GM18868 (cell line): ENCODE data around the gene CYB5B.
"Not testable (repeated sequence)": the region's sequence is repeated elsewhere in the genome, so short reads cannot be mapped to it uniquely, and the experiment has no call there.

Experiments
- ATAC-seq: cut with Tn5 transposase; IDR thresholded peaks from one replicate; pipeline ENCODE4 v1.9.1; 2021; ENCODE audit warnings: mild to moderate bottlenecking, moderate library complexity; ENCODE audit not compliant: unreplicated experiment

CYB5B gene

DNA sequence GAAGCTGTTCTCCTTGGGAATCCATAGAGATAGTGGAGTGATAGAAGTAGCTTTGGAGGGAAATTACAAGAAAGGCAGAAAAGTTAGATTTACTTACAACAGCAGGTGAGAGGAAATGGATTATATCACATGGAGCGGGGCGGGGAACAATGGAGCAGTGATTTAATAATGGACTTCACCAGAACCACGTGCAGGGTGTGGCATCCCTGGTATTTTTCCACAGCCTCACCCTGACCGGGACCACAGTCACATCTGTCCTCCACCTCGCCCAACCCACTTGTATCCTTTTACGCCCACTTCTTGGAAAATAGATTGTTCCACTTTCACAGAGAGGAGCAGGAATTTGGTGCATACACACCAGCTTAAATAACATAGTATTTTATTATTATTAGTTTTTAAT, 15.9 kb upstream of the CYB5B start:
- ATAC-seq = no peak

DNA sequence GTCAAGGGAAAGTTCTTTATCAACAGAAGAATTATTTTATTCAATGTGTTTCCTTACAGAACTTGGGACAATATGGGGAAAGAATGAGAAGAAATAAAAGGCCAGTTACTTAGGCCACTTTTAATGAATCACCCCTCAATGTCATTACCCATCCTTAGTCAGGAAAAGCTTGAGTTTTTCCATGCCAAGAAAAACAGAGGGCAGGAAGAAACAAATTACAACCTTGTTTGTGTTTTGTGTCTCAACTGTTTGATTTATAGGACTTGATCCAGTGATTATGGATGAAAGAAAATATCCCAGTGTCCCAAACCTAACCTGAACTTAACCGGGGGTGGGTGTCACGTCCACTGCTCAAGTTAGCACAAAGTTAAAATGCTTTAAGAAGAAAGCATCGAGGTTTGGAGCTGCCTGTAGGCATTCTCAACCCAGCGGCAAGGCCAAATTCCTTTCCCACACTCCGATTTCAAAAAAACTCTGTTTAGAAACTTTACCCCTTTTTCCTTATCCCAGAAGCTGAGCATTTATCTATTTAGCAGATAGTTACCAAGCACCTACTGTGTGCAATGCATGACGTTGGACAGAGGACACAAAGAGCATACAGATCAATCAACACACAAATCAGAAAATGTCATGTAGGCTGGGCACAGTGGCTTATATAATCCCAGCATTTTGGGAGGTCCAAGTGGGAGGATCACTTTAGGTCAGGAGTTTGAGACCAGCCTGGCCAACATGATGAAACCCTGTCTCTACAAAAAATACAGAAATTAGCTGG, 14.0 kb upstream of the CYB5B start:
- no peak for ATAC-seq

DNA sequence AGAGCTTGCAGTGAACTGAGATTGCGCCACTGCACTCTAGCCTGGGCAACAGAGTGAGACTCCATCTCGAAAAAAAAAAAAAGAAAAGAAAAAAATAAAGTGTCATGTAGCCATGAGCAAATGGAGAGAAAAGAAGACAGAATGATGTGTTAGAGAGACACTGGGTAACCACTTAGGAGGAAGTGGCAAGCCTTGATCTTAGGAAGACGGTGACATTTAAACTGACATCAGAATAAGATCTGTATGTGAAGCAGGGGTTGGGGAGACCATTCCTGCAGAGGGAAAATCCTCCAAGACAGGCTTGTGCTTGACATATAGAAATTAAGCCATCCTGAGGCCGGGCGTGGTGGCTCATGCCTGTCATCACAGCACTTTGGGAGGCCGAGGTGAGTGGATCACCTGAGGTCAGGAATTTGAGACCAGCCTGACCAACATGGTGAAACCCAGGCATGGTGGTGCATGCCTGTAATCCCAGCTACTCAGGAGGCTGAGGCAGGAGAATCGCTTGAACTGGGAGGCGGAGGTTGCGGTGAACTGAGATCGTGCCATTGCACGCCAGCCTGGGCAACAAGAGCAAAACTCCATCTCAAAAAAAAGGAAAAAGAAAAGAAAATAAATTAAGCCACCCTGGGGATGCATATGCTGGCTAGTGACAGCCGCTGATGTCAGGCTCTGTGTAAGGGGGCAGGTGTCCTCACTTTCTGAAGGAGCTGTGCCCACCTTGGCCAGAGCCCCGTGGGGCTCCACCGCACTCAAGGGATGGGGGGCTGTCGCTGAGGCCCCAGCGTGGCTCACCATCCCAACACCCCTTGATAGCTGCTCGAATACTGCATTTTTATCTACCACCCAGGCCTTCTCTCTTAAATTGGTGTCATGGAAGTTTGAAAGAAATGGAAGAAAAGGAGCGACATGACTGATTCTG, 13.1 kb upstream of the CYB5B start:
- no peak for ATAC-seq

- ATAC-seq = no peak
Observed at GRCh38 chr16:69412287-69412686, 12.1 kb upstream of the CYB5B start.

GRCh38 chr16:69413045-69413664, 11.3 kb upstream of the CYB5B start:
- ATAC-seq = no peak

GRCh38 chr16:69417520-69418199, 6.8 kb upstream of the CYB5B start:
- ATAC-seq = no peak

DNA sequence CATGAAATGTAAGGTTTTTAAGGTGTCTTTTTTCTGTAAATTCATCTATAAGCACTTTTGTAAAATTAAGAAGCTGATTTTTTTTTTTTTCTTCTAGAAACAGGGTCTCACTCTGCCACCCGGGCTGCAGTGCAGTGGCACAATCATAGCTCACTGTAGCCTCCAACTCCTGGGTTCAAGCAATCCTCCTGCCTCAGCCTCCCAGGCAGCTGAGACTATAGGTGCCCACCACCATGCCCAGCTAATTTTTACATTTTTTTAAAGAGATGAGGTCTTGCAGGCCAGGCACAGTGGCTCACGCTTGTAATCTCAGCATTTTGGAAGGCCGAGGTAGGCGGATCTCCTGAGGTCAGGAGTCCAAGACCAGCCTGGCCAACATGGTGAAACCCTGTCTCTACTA, 4.5 kb upstream of the CYB5B start:
- ATAC-seq = no peak

DNA sequence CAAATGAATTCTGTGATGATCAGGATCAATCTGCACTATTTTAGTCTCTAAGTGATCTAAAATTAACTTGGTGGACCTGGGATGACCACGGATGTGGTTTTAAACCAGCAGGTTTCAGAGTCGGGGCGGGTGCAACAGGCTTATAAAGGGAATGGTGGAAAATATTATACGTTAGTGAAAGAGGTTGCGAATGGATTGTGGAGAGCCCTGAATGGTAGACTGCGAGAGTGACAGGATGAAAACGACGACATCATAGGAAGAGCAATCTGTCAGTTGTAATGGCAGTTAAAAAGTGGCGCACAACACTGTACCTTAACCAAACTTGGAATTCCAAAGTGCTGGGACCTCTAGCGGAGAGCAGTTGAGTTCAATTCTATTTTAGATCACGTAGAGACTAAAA, 1.2 kb upstream of the CYB5B start:
- no peak for ATAC-seq

- no peak for ATAC-seq
Observed at GRCh38 chr16:69424935-69425784, 741 bp downstream of the CYB5B start.

- ATAC-seq = no peak
Observed at GRCh38 chr16:69428652-69429051, 4.2 kb downstream of the CYB5B start.

DNA sequence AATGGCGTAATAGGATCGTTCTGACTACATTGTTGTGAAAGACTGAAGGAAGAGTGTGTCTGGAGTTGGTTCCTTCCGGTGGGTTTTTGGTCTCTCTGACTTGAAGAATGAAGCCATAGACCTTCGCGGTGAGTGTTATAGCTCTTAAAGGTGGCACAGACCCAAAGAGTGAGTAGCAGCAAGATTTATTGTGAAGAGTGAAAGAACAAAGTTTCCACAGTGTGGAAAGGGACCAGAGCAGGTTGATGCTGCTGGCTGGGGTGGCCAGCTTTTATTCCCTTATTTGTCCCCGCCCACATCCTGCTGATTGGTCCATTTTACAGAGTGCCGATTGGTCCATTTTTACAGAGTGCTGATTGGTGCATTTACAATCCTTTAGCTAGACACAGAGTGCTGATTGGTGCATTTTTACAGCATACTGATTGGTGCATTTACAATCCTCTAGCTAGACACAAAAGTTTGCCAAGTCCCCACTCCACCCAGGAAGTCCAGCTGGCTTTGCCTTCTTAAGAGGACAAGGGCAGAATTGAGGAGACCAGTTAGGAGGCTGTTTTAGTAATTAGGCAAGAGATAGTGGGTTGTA, 4.7 kb downstream of the CYB5B start:
- not testable (repeated sequence) for ATAC-seq

GRCh38 chr16:69431948-69432468, 7.6 kb downstream of the CYB5B start:
- ATAC-seq = no peak

- ATAC-seq = no peak
Observed at GRCh38 chr16:69434066-69434465, 9.6 kb downstream of the CYB5B start.

GRCh38 chr16:69435977-69436820, 11.8 kb downstream of the CYB5B start:
- ATAC-seq = no peak

DNA sequence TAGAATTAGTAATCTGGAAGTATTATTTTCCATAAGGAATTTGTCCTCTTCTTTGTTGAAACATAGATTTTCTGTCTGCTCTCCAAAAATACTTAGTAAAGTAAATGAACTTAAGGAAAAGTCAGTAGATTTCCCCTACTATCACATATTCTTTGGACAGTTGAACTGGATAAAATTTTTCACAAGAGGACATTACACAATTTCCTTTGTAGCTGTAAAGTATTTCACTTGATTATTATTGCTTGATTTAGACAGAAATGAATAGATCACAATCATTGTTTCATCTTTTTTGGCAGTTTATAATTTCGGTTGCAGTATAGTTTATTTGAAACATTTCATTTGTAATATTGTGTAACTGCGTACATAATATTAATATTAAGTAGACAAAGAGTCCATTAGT, 12.5 kb downstream of the CYB5B start:
- no peak for ATAC-seq

DNA sequence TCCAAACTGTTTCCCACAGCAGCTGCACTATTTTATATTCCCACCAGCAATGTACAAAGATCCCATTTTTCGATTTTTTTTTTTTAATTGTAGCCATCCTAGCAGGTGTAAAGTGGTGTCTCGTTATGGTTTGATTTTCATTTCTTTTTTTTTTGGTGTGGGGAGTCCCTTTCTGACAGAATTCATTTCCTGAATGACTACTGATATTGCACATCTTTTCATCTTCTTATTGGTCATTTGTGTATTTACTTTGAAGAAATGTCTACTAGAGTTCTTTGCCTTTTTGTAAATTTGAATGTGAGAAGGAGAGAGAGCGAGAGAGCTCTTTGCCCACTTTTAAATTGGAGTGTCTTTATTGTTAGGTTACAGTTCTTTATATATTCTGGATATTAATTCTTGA, 14.0 kb downstream of the CYB5B start:
- ATAC-seq = no peak

- ATAC-seq = no peak
Observed at GRCh38 chr16:69440250-69440649, 15.8 kb downstream of the CYB5B start.

DNA sequence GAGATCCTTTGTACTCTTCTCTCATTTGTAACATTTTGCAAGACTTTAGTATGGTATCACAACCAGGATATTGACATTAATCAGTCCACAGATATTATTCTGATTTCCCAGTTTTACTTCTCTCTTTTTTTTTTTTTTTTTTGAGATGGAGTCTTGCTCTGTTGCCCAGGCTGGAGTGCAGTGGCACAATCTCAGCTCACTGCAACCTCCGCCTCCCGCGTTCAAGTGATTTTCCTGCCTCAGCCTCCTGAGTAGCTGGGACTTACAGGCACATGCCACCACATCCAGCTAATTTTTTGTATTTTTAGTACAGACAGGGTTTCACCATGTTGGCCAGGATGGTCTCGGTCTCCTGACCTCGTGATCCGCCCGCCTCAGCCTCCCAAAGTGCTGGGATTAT, 16.6 kb downstream of the CYB5B start:
- ATAC-seq = not testable (repeated sequence)
